Caki2 (cell line): ENCODE measurements around the gene GRIK3. TPM values are rescaled to one million over a fixed set of nuclear protein-coding genes. Genes with fewer than 3 reads are reported as not detected.

ENCODE experiments used
- DNase-seq: peaks from one replicate; pipeline ENCODE4 v3.0.0-alpha.2; 2015; ENCODE audit warnings: low read depth
- in situ Hi-C: cut with HindIII; loops from 2 replicates; pipeline ENCODE4 v1.10.0; 2016; ENCODE audit warnings: low sequenced_read_pairs, low pct_unique_long_range_greater_than_20kb, mixed read lengths
- total RNA-seq: library from RNA; depleted of rRNA; stranded (reverse); fragments of >200 nt; shearing (Covaris generic); gene quantifications from 2 replicates; pipeline ENCODE4 v1.2.3, GENCODE V29; 2014; ENCODE audit warnings: low replicate concordance

Gene GRIK3
- total RNA-seq, 1 experiment from 2014 or later = not detected

- in situ Hi-C loops = no loop called here
Observed at GRCh38 chr1:36876990-36877389, 157.3 kb downstream of the GRIK3 start.

GRCh38 chr1:36874271-36875060 is 159.8 kb downstream of the GRIK3 start:
- no peak for DNase-seq
- in situ Hi-C loops = no loop called here

More at GRCh38 chr1:36876990-36877389, 157.3 kb downstream of the GRIK3 start:
- DNase-seq = no peak

- in situ Hi-C loops = no loop called here
- no peak for DNase-seq
Observed at GRCh38 chr1:36872858-36873257, 161.5 kb downstream of the GRIK3 start.

- in situ Hi-C loops = no loop called here
- DNase-seq = no peak
Observed at GRCh38 chr1:36872126-36872754, 162.1 kb downstream of the GRIK3 start.

GRCh38 chr1:36871146-36871971 is 163.0 kb downstream of the GRIK3 start:
- no peak for DNase-seq
- in situ Hi-C loops = no loop called here

- no peak for DNase-seq
- in situ Hi-C loops = no loop called here
Observed at GRCh38 chr1:36869826-36870225, 164.5 kb downstream of the GRIK3 start.

- DNase-seq = no peak
- in situ Hi-C loops = no loop called here
Observed at GRCh38 chr1:36869054-36869453, 165.3 kb downstream of the GRIK3 start.

- in situ Hi-C loops = no loop called here
- no peak for DNase-seq
Observed at GRCh38 chr1:36867575-36867974, 166.7 kb downstream of the GRIK3 start.

- in situ Hi-C loops = no loop called here
- DNase-seq = no peak
Observed at GRCh38 chr1:36866169-36866814, 168.0 kb downstream of the GRIK3 start.

GRCh38 chr1:36865602-36865900 is 168.8 kb downstream of the GRIK3 start:
- DNase-seq = no peak
- in situ Hi-C loops = no loop called here

GRCh38 chr1:36864823-36865601 is 169.3 kb downstream of the GRIK3 start:
- no peak for DNase-seq
- in situ Hi-C loops = no loop called here

GRCh38 chr1:36864182-36864822 is 170.0 kb downstream of the GRIK3 start:
- in situ Hi-C loops = no loop called here
- DNase-seq = no peak

GRCh38 chr1:36863500-36863899 is 170.8 kb downstream of the GRIK3 start:
- DNase-seq = no peak
- in situ Hi-C loops = no loop called here

- DNase-seq = no peak
- in situ Hi-C loops = no loop called here
Observed at GRCh38 chr1:36863061-36863460, 171.3 kb downstream of the GRIK3 start.

- in situ Hi-C loops = no loop called here
- DNase-seq = no peak
Observed at GRCh38 chr1:36861375-36861774, 172.9 kb downstream of the GRIK3 start.

- DNase-seq = no peak
- in situ Hi-C loops = no loop called here
Observed at GRCh38 chr1:36859926-36860325, 174.4 kb downstream of the GRIK3 start.

- in situ Hi-C loops = no loop called here
- no peak for DNase-seq
Observed at GRCh38 chr1:36858981-36859380, 175.3 kb downstream of the GRIK3 start.

GRCh38 chr1:36858553-36858952 is 175.8 kb downstream of the GRIK3 start:
- in situ Hi-C loops = no loop called here
- no peak for DNase-seq
